Right atrium auricular region (tissue), 2 donors: ENCODE measurements around the gene PSD. TPM values are rescaled to one million over a fixed set of nuclear protein-coding genes. Genes with fewer than 3 reads are reported as not detected.

Experiments
- DNase-seq: peaks from one replicate; pipeline ENCODE4 v3.0.0-alpha.2; 2019; ENCODE audit warnings: low spot score
- H3K27ac ChIP-seq, 2 donors: fragments of 200-600 bp; sonication (generic); 1 replicate in 1 of 2; 2 replicates in 1 of 2; pipeline ENCODE4 v1.5.1; 2016 to 2019
- H3K27me3 ChIP-seq, 2 donors: fragments of 200-600 bp; sonication (generic); one replicate each; pipeline versions ENCODE4 v1.5.1 to v1.6.0; 2017 to 2019
- H3K36me3 ChIP-seq: fragments of 200-600 bp; sonication (generic); one replicate; pipeline ENCODE4 v1.5.1; 2016
- H3K4me1 ChIP-seq, 2 donors: fragments of 200-600 bp; sonication (generic); one replicate each; pipeline versions ENCODE4 v1.5.1 to v1.6.0; 2017 to 2019
- H3K4me3 ChIP-seq, 2 donors: fragments of 200-600 bp; sonication (generic); 1 replicate in 1 of 2; 2 replicates in 1 of 2; pipeline ENCODE4 v1.5.1; 2017 to 2019; ENCODE audit warnings: mild to moderate bottlenecking in 1 of 2, moderate library complexity in 1 of 2
- H3K9me3 ChIP-seq, 2 donors: fragments of 200-600 bp; sonication (generic); one replicate each; pipeline ENCODE4 v1.5.1; 2019
- total RNA-seq, 2 donors: library from RNA; depleted of rRNA; stranded (reverse); fragments of >200 nt; gene quantifications; one replicate each; pipeline ENCODE4 v1.1.0, GENCODE V29; 2016
- TF ChIP-seq, protein P1 (sequence below), 2 donors: fragments of 200-600 bp; sonication (generic); IDR thresholded peaks; one replicate each; pipeline ENCODE4 v1.5.1; 2019; ENCODE audit warnings: antibody characterized with exemption in 2 of 2

PSD gene
- total RNA-seq, 2 donors from 2014 or later, result 2.2 to 9.7 TPM

DNA sequence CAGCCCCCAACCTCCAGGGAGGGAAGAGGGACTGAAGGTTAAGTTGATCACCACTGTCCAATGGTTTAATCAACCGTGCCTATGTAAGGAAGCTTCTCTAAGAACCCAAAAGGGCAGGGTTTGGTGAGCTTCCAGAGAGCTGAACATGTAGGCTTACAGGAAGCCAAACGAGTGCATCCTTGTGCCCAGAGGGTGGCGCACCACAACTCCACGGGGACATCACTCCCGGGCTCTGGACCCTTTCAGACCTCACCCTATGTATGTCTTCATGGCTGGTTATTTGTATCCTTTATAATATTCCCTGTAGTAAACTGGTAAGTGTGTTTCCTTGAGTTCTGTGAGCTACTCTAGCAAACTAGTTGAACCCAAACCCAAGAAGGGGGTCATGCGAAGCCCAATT, 34.5 kb downstream of the PSD start:
- H3K4me3 ChIP-seq, result no peak overlapping the region
- no peak overlapping the region for H3K27ac ChIP-seq
- H3K27me3 ChIP-seq, result no peaks in the 10 kb centered on the region
- no peaks in the 10 kb centered on the region for H3K4me1 ChIP-seq
- DNase-seq, result no peak
- TF ChIP-seq, protein P1, sequence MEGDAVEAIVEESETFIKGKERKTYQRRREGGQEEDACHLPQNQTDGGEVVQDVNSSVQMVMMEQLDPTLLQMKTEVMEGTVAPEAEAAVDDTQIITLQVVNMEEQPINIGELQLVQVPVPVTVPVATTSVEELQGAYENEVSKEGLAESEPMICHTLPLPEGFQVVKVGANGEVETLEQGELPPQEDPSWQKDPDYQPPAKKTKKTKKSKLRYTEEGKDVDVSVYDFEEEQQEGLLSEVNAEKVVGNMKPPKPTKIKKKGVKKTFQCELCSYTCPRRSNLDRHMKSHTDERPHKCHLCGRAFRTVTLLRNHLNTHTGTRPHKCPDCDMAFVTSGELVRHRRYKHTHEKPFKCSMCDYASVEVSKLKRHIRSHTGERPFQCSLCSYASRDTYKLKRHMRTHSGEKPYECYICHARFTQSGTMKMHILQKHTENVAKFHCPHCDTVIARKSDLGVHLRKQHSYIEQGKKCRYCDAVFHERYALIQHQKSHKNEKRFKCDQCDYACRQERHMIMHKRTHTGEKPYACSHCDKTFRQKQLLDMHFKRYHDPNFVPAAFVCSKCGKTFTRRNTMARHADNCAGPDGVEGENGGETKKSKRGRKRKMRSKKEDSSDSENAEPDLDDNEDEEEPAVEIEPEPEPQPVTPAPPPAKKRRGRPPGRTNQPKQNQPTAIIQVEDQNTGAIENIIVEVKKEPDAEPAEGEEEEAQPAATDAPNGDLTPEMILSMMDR (IDR thresholded peaks at IDR 0.05), result no peak
- peaks cover 41% of the 10 kb centered on the region for H3K36me3 ChIP-seq
- H3K9me3 ChIP-seq, result no peaks in the 10 kb centered on the region

DNA sequence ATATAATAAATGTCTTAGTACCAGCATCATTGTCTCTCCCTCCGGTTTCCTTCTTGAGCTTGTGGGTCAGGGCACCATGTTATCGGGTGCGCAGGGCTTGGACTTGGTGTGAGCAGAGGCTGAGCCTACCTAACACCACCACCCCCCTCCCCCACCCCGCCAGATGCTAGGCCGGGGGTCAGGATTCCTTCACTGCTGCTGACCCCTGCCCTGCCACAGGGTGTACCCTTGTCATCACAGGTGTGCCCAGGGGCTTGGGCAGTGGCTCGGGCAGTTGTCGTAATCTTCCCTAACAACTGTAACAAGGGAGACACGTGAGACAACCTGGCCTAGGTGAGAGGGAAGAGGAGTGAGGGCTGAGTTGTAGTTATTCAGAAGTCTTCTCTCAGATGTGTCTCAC, 35.7 kb downstream of the PSD start:
- Histone ChIP-seq H3K4me3 (no peak overlapping the region), H3K27me3 (no peaks in the 10 kb centered on the region), H3K27ac (no peak overlapping the region), H3K36me3 (peaks cover 49% of the 10 kb centered on the region), H3K9me3 (no peaks in the 10 kb centered on the region), H3K4me1 (no peaks in the 10 kb centered on the region)
- TF ChIP-seq, protein P1 (IDR thresholded peaks at IDR 0.05), result no peak
- DNase-seq, result no peak

DNA sequence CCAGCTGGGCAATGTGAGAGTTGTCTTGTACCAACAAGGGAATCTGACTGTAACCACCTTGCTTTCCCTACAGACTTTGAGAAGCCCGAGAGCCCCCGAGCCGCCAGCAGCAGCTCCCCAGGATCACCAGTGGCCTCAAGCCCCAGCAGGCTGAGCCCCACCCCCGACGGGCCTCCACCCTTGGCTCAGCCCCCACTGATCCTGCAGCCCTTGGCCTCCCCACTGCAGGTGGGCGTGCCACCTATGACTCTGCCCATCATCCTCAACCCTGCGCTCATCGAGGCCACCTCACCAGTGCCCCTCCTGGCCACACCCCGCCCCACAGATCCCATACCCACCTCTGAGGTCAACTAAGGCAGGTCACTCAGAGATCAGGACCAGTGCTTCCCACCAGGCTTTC, 36.6 kb downstream of the PSD start:
- TF ChIP-seq, protein P1 (IDR thresholded peaks at IDR 0.05), result no peak
- no peaks in the 10 kb centered on the region for H3K9me3 ChIP-seq
- peaks cover 57% of the 10 kb centered on the region for H3K36me3 ChIP-seq
- H3K4me1 ChIP-seq, result no peaks in the 10 kb centered on the region
- no peaks in the 10 kb centered on the region for H3K27me3 ChIP-seq
- no peak for DNase-seq
- no peak overlapping the region for H3K27ac ChIP-seq
- no peak overlapping the region for H3K4me3 ChIP-seq

DNA sequence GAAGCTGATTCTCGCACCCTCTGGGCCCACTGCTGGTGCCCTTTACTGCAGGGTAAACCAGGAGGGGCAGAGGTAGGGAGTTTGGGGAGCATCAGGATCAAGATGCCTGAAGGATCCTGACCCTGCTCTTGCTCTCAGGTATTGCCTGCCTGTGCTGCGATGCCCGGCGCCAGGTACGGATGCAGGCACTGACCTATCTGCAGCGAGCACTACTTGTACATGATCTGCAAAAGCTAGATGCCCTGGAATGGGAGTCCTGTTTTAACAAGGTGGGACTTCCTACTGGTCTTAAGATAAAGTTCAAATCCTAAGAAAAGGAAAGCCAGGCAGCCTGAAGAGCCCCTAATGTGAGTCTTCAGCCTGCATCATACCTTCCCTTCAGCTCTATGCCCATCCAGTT, 39.2 kb downstream of the PSD start:
- H3K4me1 ChIP-seq, result no peaks in the 10 kb centered on the region
- H3K36me3 ChIP-seq, result peaks cover 78% of the 10 kb centered on the region
- no peak overlapping the region for H3K4me3 ChIP-seq
- TF ChIP-seq, protein P1 (IDR thresholded peaks at IDR 0.05), result no peak
- no peaks in the 10 kb centered on the region for H3K27me3 ChIP-seq
- no peaks in the 10 kb centered on the region for H3K9me3 ChIP-seq
- no peak overlapping the region for H3K27ac ChIP-seq
- no peak for DNase-seq

DNA sequence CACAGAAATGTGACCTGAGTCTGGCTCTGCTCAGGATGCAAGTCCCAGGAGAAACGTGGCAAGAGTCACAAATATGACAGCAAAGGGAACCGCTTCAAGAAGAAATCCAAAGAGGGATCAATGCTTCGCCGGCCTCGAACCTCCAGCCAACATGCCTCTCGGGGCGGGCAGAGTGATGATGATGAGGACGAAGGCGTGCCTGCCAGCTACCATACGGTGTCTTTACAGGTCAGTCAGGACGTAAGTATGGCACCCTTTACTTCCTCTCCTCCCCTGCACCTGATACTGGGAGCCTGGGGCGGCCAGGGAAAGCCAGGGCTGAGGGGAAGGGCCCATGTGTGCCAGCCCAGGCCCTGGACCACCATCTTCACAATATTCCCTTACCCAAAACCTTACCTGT, 41.7 kb downstream of the PSD start:
- no peak for DNase-seq
- Histone ChIP-seq H3K36me3 (peaks cover 87% of the 10 kb centered on the region), H3K4me1 (no peaks in the 10 kb centered on the region), H3K27me3 (no peaks in the 10 kb centered on the region), H3K27ac (no peak overlapping the region), H3K9me3 (no peaks in the 10 kb centered on the region), H3K4me3 (no peak overlapping the region)
- TF ChIP-seq, protein P1 (IDR thresholded peaks at IDR 0.05), result no peak

DNA sequence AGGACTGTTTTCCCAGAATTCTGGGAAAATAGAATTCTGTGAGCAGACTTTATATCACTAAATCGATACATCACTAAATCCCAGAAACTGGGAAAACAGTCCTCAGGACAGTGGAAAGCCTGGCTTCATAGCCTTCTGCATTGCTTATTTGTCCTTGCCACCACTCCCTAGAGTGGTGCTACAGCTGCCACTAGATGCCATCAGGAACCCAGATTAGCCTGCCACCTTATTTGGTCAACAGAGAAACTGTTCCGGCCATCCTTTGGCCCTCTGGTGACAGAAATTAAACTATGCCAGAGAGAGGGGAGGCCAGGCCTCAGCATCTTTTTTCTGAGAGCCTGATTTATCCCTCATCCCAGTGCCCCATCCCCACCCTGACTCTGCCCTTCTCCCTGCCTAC, 42.7 kb downstream of the PSD start:
- TF ChIP-seq, protein P1 (IDR thresholded peaks at IDR 0.05), result no peak
- peaks cover 90% of the 10 kb centered on the region for H3K36me3 ChIP-seq
- no peaks in the 10 kb centered on the region for H3K4me1 ChIP-seq
- H3K27me3 ChIP-seq, result no peaks in the 10 kb centered on the region
- DNase-seq, result no peak
- no peak overlapping the region for H3K4me3 ChIP-seq
- no peak overlapping the region for H3K27ac ChIP-seq
- peaks cover 0 to 7% of the 10 kb centered on the region in 2 donors for H3K9me3 ChIP-seq
